Neural cell (in vitro differentiated cells): Measurements from ENCODE around the gene CNTNAP2. TPM values are rescaled to one million over a fixed set of nuclear protein-coding genes. Genes with fewer than 3 reads are reported as not detected.

Experiments used
- H2AFZ ChIP-seq: fragments of 200-600, 300-800 bp; sonication (generic), shearing (Covaris generic); 2 replicates; pipeline ENCODE4 v1.6.0; 2014; ENCODE audit warnings: low read depth, mild to moderate bottlenecking, antibody characterized with exemption, low read length, moderate library complexity
- H3F3A ChIP-seq: fragments of 200-600 bp; shearing (Covaris generic); 2 replicates; pipeline ENCODE4 v1.6.1; 2016; ENCODE audit warnings: mild to moderate bottlenecking, moderate library complexity, mixed read lengths, antibody characterized with exemption, low read length; ENCODE audit not compliant: insufficient read depth, poor library complexity, severe bottlenecking
- H3K27ac ChIP-seq: fragments of 200-600, 300-800 bp; sonication (generic), shearing (Covaris generic); 2 replicates; pipeline ENCODE4 v1.5.1; 2014; ENCODE audit warnings: mild to moderate bottlenecking, low read length, moderate library complexity
- H3K27me3 ChIP-seq: fragments of 300-800, 200-600 bp; sonication (generic), shearing (Covaris generic); 2 replicates; pipeline ENCODE4 v1.6.0; 2014; ENCODE audit warnings: mild to moderate bottlenecking, low read depth, low read length, moderate library complexity; ENCODE audit not compliant: insufficient read depth
- H3K36me3 ChIP-seq: fragments of 300-800, 200-600 bp; sonication (generic), shearing (Covaris generic); 2 replicates; pipeline ENCODE4 v1.5.1; 2014; ENCODE audit warnings: mild to moderate bottlenecking, antibody characterized with exemption, low read length, moderate library complexity; ENCODE audit not compliant: insufficient read depth
- H3K4me2 ChIP-seq: fragments of 300-800, 200-600 bp; sonication (generic), shearing (Covaris generic); 2 replicates; pipeline ENCODE4 v1.6.0; 2014; ENCODE audit warnings: mild to moderate bottlenecking, low read length
- H3K4me3 ChIP-seq: fragments of 300-800, 200-600 bp; sonication (generic), shearing (Covaris generic); 2 replicates; pipeline ENCODE4 v1.5.1; 2014; ENCODE audit warnings: mild to moderate bottlenecking, low read length, moderate library complexity
- H3K79me2 ChIP-seq: fragments of 200-600 bp; shearing (Covaris generic); replicated peaks from 2 replicates; pipeline ENCODE4 v1.6.0; 2014; ENCODE audit warnings: mild to moderate bottlenecking, low read length, moderate library complexity; ENCODE audit not compliant: insufficient read depth
- H3K9ac ChIP-seq: fragments of 300-800, 200-600 bp; sonication (generic), shearing (Covaris generic); 2 replicates; pipeline ENCODE4 v1.6.1; 2016; ENCODE audit warnings: mild to moderate bottlenecking, low read length, mixed read lengths
- H3K9me2 ChIP-seq: fragments of 200-600 bp; shearing (Covaris generic); 2 replicates; pipeline ENCODE4 v1.6.1; 2016; ENCODE audit warnings: mild to moderate bottlenecking, low read length, mixed read lengths; ENCODE audit not compliant: insufficient read depth
- H3K9me3 ChIP-seq: fragments of 200-600, 300-800 bp; sonication (generic), shearing (Covaris generic); 2 replicates; pipeline ENCODE4 v1.6.1; 2016; ENCODE audit warnings: mild to moderate bottlenecking, mixed run types, low read length, moderate library complexity, mixed read lengths
- H4K20me1 ChIP-seq: fragments of 200-600 bp; shearing (Covaris generic); 2 replicates; pipeline ENCODE4 v1.6.1; 2016; ENCODE audit warnings: mild to moderate bottlenecking, mixed run types; ENCODE audit not compliant: insufficient read depth
- EP300 ChIP-seq: fragments of 450-650 bp; conservative IDR thresholded peaks from 2 replicates; pipeline ENCODE4 v1.6.1; 2014; ENCODE audit warnings: antibody characterized with exemption, mild to moderate bottlenecking, moderate library complexity; ENCODE audit not compliant: poor library complexity, severe bottlenecking
- EZH2 ChIP-seq: fragments of 200-600, 300-800 bp; shearing (Covaris generic), sonication (generic); IDR thresholded peaks from 2 replicates; pipeline ENCODE4 v1.6.1; 2014; ENCODE audit warnings: antibody characterized with exemption, low read length, borderline replicate concordance, mild to moderate bottlenecking; ENCODE audit not compliant: insufficient read depth, poor library complexity, severe bottlenecking
- MXI1 ChIP-seq: fragments of 450-650 bp; conservative IDR thresholded peaks from 2 replicates; pipeline ENCODE4 v1.6.1; 2014; ENCODE audit warnings: antibody characterized with exemption, mild to moderate bottlenecking; ENCODE audit not compliant: poor library complexity, severe bottlenecking
- POLR2AphosphoS5 ChIP-seq: IDR thresholded peaks from 2 replicates; pipeline ENCODE4 v1.6.1; 2012
- RAD21 ChIP-seq: fragments of 450-650 bp; conservative IDR thresholded peaks from 2 replicates; pipeline ENCODE4 v1.6.1; 2014; ENCODE audit warnings: antibody characterized with exemption, mild to moderate bottlenecking, moderate library complexity
- REST ChIP-seq: IDR thresholded peaks from 2 replicates; pipeline ENCODE4 v1.6.1; 2012; ENCODE audit warnings: borderline replicate concordance
- SMC3 ChIP-seq: fragments of 450-650 bp; conservative IDR thresholded peaks from 2 replicates; pipeline ENCODE4 v1.6.1; 2014; ENCODE audit warnings: antibody characterized with exemption, mild to moderate bottlenecking, moderate library complexity; ENCODE audit not compliant: poor library complexity
- TAF1 ChIP-seq: IDR thresholded peaks from 2 replicates; pipeline ENCODE4 v1.6.1; 2012; ENCODE audit warnings: low read depth
- polyA plus RNA-seq: library from polyadenylated mRNA; depleted of rRNA; stranded (reverse); fragments of >200 nt; gene quantifications from 2 replicates; pipeline ENCODE4 v1.2.3, GENCODE V29; 2014

Gene CNTNAP2
- polyA plus RNA-seq, 1 donor from 2014 or later, result 276 TPM

- H3K9me3 ChIP-seq, result no peaks in the 10 kb centered on the region
- no peak overlapping the region for H2AFZ ChIP-seq
- H3K79me2 ChIP-seq, result no peaks in the 10 kb centered on the region
- no peak overlapping the region for H3K27ac ChIP-seq
- no peak overlapping the region for H3K4me2 ChIP-seq
- H4K20me1 ChIP-seq, result no peaks in the 10 kb centered on the region
- no peak overlapping the region for H3K9ac ChIP-seq
- no peaks in the 10 kb centered on the region for H3K27me3 ChIP-seq
- no peaks in the 10 kb centered on the region for H3K9me2 ChIP-seq
- TF ChIP-seq TAF1 (no peak), EP300 (no peak), MXI1 (no peak), RAD21 (no peak), EZH2 (no peak), SMC3 (no peak), REST (no peak), POLR2AphosphoS5 (no peak)
- H3F3A ChIP-seq, result no peaks in the 10 kb centered on the region
- H3K36me3 ChIP-seq, result no peaks in the 10 kb centered on the region
- no peak overlapping the region for H3K4me3 ChIP-seq
Measured at GRCh38 chr7:148155826-148156225, 2039.2 kb downstream of the CNTNAP2 start.

GRCh38 chr7:148156233-148156632, 2039.6 kb downstream of the CNTNAP2 start:
- Histone ChIP-seq H3K9me3 (no peaks in the 10 kb centered on the region), H3K9me2 (no peaks in the 10 kb centered on the region), H3K27me3 (no peaks in the 10 kb centered on the region), H3K4me3 (no peak overlapping the region), H3K9ac (no peak overlapping the region), H3F3A (no peaks in the 10 kb centered on the region), H3K36me3 (no peaks in the 10 kb centered on the region), H4K20me1 (no peaks in the 10 kb centered on the region), H3K27ac (no peak overlapping the region), H3K4me2 (no peak overlapping the region), H3K79me2 (no peaks in the 10 kb centered on the region), H2AFZ (no peak overlapping the region)
- TF ChIP-seq EP300 (no peak), RAD21 (no peak), MXI1 (no peak), POLR2AphosphoS5 (no peak), SMC3 (no peak), TAF1 (no peak), EZH2 (no peak), REST (no peak)
